CD8-positive, alpha-beta memory T cell (primary cell): Measurements from ENCODE around the gene TNFRSF18. TPM values are rescaled to one million over a fixed set of nuclear protein-coding genes. Genes with fewer than 3 reads are reported as not detected.
"Not testable (repeated sequence)": the region's sequence is repeated elsewhere in the genome, so short reads cannot be mapped to it uniquely, and the experiment has no call there.

Experiments
- CTCF ChIA-PET: fragments of 350-600 bp; sonication (Branson Sonifier 250); formaldehyde crosslinking; loops from one replicate; lab custom pipeline; 2021; ENCODE audit warnings: antibody characterized with exemption; lab: Charles Lee
- POLR2A ChIA-PET: fragments of 350-600 bp; sonication (Branson Sonifier 250); formaldehyde crosslinking; loops from one replicate; lab custom pipeline; 2021; ENCODE audit warnings: antibody characterized with exemption; lab: Charles Lee
- DNase-seq, 5 donors: peaks; one replicate each; pipeline versions ENCODE4 v3.0.0 to v3.0.0-alpha.2; 2020 to 2022; ENCODE audit warnings: mixed read lengths in 1 of 5
- H3K27ac ChIP-seq: one replicate; pipeline ENCODE4 v1.7.0; 2013; ENCODE audit warnings: low read depth, mild to moderate bottlenecking, low read length, moderate library complexity
- H3K27me3 ChIP-seq: 2 replicates; pipeline ENCODE4 v1.7.0; 2013; ENCODE audit warnings: low read length, mild to moderate bottlenecking; ENCODE audit not compliant: insufficient read depth, poor library complexity, severe bottlenecking
- H3K36me3 ChIP-seq: 2 replicates; pipeline ENCODE4 v1.7.0; 2013; ENCODE audit warnings: mild to moderate bottlenecking, low read length, moderate library complexity; ENCODE audit not compliant: insufficient read depth
- H3K4me1 ChIP-seq: 2 replicates; pipeline ENCODE4 v1.7.0; 2013; ENCODE audit warnings: mild to moderate bottlenecking, low read length, moderate library complexity; ENCODE audit not compliant: insufficient read depth
- H3K4me3 ChIP-seq: 2 replicates; pipeline ENCODE4 v1.7.0; 2013; ENCODE audit warnings: mild to moderate bottlenecking, low read length
- H3K9me3 ChIP-seq: 2 replicates; pipeline ENCODE4 v1.7.0; 2013; ENCODE audit warnings: mild to moderate bottlenecking, low read length
- H3K27ac Mint-ChIP-seq, 8 donors: one replicate each; pipeline ENCODE4 v1.8.0; 2020 to 2021; ENCODE audit warnings: mixed read lengths in 8 of 8, mild to moderate bottlenecking in 6 of 8, inconsistent platforms in 3 of 8, moderate library complexity in 3 of 8
- H3K27me3 Mint-ChIP-seq, 2 donors: one replicate each; pipeline ENCODE4 v1.8.0; 2020 to 2021; ENCODE audit warnings: mixed read lengths in 2 of 2, mild to moderate bottlenecking in 1 of 2, moderate library complexity in 1 of 2
- H3K36me3 Mint-ChIP-seq, 3 donors: one replicate each; pipeline ENCODE4 v1.8.0; 2020 to 2021; ENCODE audit warnings: mixed read lengths in 3 of 3, inconsistent platforms in 1 of 3, mild to moderate bottlenecking in 1 of 3
- H3K4me1 Mint-ChIP-seq, 3 donors: one replicate each; pipeline ENCODE4 v1.8.0; 2020 to 2021; ENCODE audit warnings: mixed read lengths in 3 of 3, inconsistent platforms in 1 of 3, mild to moderate bottlenecking in 1 of 3
- H3K4me3 Mint-ChIP-seq, 7 donors: one replicate each; pipeline ENCODE4 v1.8.0; 2020 to 2021; ENCODE audit warnings: mixed read lengths in 7 of 7, mild to moderate bottlenecking in 6 of 7, moderate library complexity in 4 of 7, inconsistent platforms in 2 of 7
- H3K9me3 Mint-ChIP-seq, 5 donors: one replicate each; pipeline ENCODE4 v1.8.0; 2020 to 2022; ENCODE audit warnings: mixed read lengths in 5 of 5, mild to moderate bottlenecking in 3 of 5, moderate library complexity in 2 of 5, inconsistent platforms in 1 of 5
- polyA plus RNA-seq: library from polyadenylated mRNA; unstranded; fragments of 300-500 nt; fragmentation: Illumina TruSeq; gene quantifications from one replicate; pipeline ENCODE4 v1.2.3, GENCODE V29; 2021
- total RNA-seq, 2 experiments: library from RNA; stranded (reverse); gene quantifications; one replicate each; pipeline ENCODE4 v1.2.3, GENCODE V29; 2021

Gene TNFRSF18
- total and polyA plus RNA-seq, 3 experiments from 2014 or later: 2.0 to 97.1 (median 91.0) TPM

- no peak overlapping the region for H3K4me3 Mint-ChIP-seq
- peak in 2 of 5 donors; percentile 0 to 38 for DNase-seq
- Histone ChIP-seq H3K9me3 (peaks cover 4% of the 10 kb centered on the region), H3K27me3 (no peaks in the 10 kb centered on the region), H3K4me1 (peaks cover 7% of the 10 kb centered on the region), H3K4me3 (no peak overlapping the region), H3K36me3 (no peaks in the 10 kb centered on the region), H3K27ac (no peak overlapping the region)
- H3K4me1 Mint-ChIP-seq: peaks cover 0 to 8% (median 0%) of the 10 kb centered on the region in 3 donors
- H3K27me3 Mint-ChIP-seq: peaks cover 0 to 2% of the 10 kb centered on the region in 2 donors
- peak overlapping the region in 1 of 8 donors; percentile 11 for H3K27ac Mint-ChIP-seq
- H3K9me3 Mint-ChIP-seq: peaks cover 4 to 12% (median 7%) of the 10 kb centered on the region in 5 donors
- CTCF ChIA-PET: no interaction called here
- POLR2A ChIA-PET: no interaction called here
- no peaks in the 10 kb centered on the region for H3K36me3 Mint-ChIP-seq
Observed at GRCh38 chr1:1197551-1198422, 8.6 kb downstream of the TNFRSF18 start.

- Histone ChIP-seq H3K9me3 (peaks cover 4% of the 10 kb centered on the region), H3K27me3 (no peaks in the 10 kb centered on the region), H3K36me3 (no peaks in the 10 kb centered on the region), H3K4me3 (no peak overlapping the region), H3K4me1 (peaks cover 7% of the 10 kb centered on the region), H3K27ac (no peak overlapping the region)
- CTCF ChIA-PET: no interaction called here
- DNase-seq: no peak
- POLR2A ChIA-PET: no interaction called here
- Mint-ChIP-seq H3K27me3 (peaks cover 0 to 2% of the 10 kb centered on the region in 2 donors), H3K36me3 (no peaks in the 10 kb centered on the region), H3K4me1 (peaks cover 0 to 8% (median 0%) of the 10 kb centered on the region in 3 donors), H3K27ac (peak overlapping the region in 1 of 8 donors; percentile 90), H3K4me3 (no peak overlapping the region), H3K9me3 (peaks cover 6 to 12% (median 7%) of the 10 kb centered on the region in 5 donors)
Observed at GRCh38 chr1:1197188-1197500, 9.2 kb downstream of the TNFRSF18 start.

- POLR2A ChIA-PET: no interaction called here
- Histone ChIP-seq H3K27me3 (no peaks in the 10 kb centered on the region), H3K9me3 (peaks cover 4% of the 10 kb centered on the region), H3K4me1 (peaks cover 7% of the 10 kb centered on the region), H3K4me3 (no peak overlapping the region), H3K36me3 (no peaks in the 10 kb centered on the region), H3K27ac (no peak overlapping the region)
- peak in 2 of 5 donors; percentile 0 to 43 for DNase-seq
- H3K4me3 Mint-ChIP-seq: no peak overlapping the region
- peaks cover 0 to 5% of the 10 kb centered on the region in 2 donors for H3K27me3 Mint-ChIP-seq
- H3K9me3 Mint-ChIP-seq: peaks cover 7 to 17% (median 10%) of the 10 kb centered on the region in 5 donors
- peaks cover 0 to 2% (median 0%) of the 10 kb centered on the region in 3 donors for H3K36me3 Mint-ChIP-seq
- CTCF ChIA-PET: no interaction called here
- H3K27ac Mint-ChIP-seq: peak overlapping the region in 2 of 8 donors; percentile 11 to 90
- peaks cover 0 to 8% (median 0%) of the 10 kb centered on the region in 3 donors for H3K4me1 Mint-ChIP-seq
Observed at GRCh38 chr1:1196431-1197187, 9.8 kb downstream of the TNFRSF18 start.

DNA sequence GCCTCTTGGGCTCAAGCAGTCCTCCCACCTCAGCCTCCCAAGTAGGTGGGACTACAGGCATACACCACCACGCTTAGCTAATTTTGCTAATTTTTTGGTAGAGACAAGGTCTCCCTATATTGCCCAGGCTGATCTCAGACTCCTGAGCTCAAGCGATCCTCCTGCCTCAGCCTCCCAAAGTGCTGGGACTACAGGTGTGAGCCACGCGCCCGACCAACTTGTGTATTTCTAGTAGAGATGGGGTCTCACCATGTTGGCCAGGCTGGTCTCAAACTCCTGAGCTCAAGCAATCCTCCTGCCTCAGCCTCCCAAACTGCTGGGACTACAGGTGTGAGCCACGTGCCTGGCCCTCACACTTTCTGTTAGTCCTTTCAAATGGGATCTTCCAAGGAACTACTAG, 10.7 kb downstream of the TNFRSF18 start:
- H3K36me3 Mint-ChIP-seq, H3K4me1 ChIP-seq, H3K4me3 Mint-ChIP-seq, H3K4me1 Mint-ChIP-seq, H3K27ac ChIP-seq, H3K4me3 ChIP-seq, H3K27me3 ChIP-seq, CTCF ChIA-PET, POLR2A ChIA-PET, H3K27me3 Mint-ChIP-seq, H3K9me3 ChIP-seq, H3K36me3 ChIP-seq: not testable (repeated sequence)
- H3K27ac Mint-ChIP-seq: peak overlapping the region in 1 of 8 donors; percentile 50
- DNase-seq: peak in 1 of 5 donors; percentile 0
- H3K9me3 Mint-ChIP-seq: peaks cover 7 to 17% (median 10%) of the 10 kb centered on the region in 5 donors

DNA sequence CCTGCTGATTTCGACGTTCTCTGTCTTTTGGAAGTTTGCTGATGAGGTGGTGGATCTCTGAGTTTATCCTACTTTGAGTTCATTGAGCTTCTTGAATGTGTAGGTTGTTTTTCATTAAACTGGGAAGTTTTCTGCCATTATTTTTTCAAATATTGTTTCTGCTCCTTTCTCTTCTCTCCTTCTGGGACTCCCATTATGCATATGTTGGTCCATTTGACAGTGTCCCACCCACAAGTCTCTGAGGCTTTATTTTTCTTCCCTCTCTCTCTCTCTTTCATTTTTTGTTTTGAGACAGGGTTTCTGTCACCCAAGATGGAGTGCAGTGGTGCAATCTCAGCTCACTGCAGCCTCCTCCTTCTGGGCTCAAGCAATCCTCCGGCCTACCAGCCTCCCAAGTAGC, 11.7 kb downstream of the TNFRSF18 start:
- H3K9me3 Mint-ChIP-seq: peaks cover 7 to 17% (median 10%) of the 10 kb centered on the region in 5 donors
- H3K4me3 Mint-ChIP-seq: no peak overlapping the region
- no peaks in the 10 kb centered on the region for H3K36me3 ChIP-seq
- no peak overlapping the region for H3K27ac ChIP-seq
- peak overlapping the region in 2 of 8 donors; percentile 25 to 68 for H3K27ac Mint-ChIP-seq
- no peaks in the 10 kb centered on the region for H3K4me1 ChIP-seq
- peaks cover 0 to 2% (median 0%) of the 10 kb centered on the region in 3 donors for H3K36me3 Mint-ChIP-seq
- no peaks in the 10 kb centered on the region for H3K27me3 ChIP-seq
- peaks cover 0 to 3% (median 0%) of the 10 kb centered on the region in 3 donors for H3K4me1 Mint-ChIP-seq
- DNase-seq: no peak
- ChIA-PET CTCF (interaction anchor here (0.8 kb wide), 1 partner anchor 72 kb away, joined by 3 read pairs; no protein-coding TSS in a partner anchor), POLR2A (no interaction called here)
- H3K27me3 Mint-ChIP-seq: peaks cover 0 to 5% of the 10 kb centered on the region in 2 donors
- H3K9me3 ChIP-seq: peaks cover 4% of the 10 kb centered on the region
- no peak overlapping the region for H3K4me3 ChIP-seq

- Mint-ChIP-seq H3K4me1 (no peaks in the 10 kb centered on the region), H3K36me3 (peaks cover 0 to 2% (median 0%) of the 10 kb centered on the region in 3 donors), H3K9me3 (peaks cover 7 to 17% (median 10%) of the 10 kb centered on the region in 5 donors), H3K4me3 (no peak overlapping the region), H3K27ac (no peak overlapping the region), H3K27me3 (peaks cover 0 to 5% of the 10 kb centered on the region in 2 donors)
- Histone ChIP-seq H3K27ac (no peak overlapping the region), H3K9me3 (peaks cover 4% of the 10 kb centered on the region), H3K27me3 (no peaks in the 10 kb centered on the region), H3K4me3 (no peak overlapping the region), H3K36me3 (no peaks in the 10 kb centered on the region), H3K4me1 (no peaks in the 10 kb centered on the region)
- ChIA-PET POLR2A (no interaction called here), CTCF (no interaction called here)
- DNase-seq: no peak
Observed at GRCh38 chr1:1191734-1192133, 14.7 kb downstream of the TNFRSF18 start.

- POLR2A ChIA-PET: no interaction called here
- peaks cover 0 to 2% (median 0%) of the 10 kb centered on the region in 3 donors for H3K36me3 Mint-ChIP-seq
- no peak for DNase-seq
- no peak overlapping the region for H3K27ac Mint-ChIP-seq
- Histone ChIP-seq H3K9me3 (no peaks in the 10 kb centered on the region), H3K4me1 (no peaks in the 10 kb centered on the region), H3K36me3 (no peaks in the 10 kb centered on the region), H3K27ac (no peak overlapping the region), H3K4me3 (no peak overlapping the region), H3K27me3 (no peaks in the 10 kb centered on the region)
- CTCF ChIA-PET: no interaction called here
- peaks cover 0 to 6% (median 4%) of the 10 kb centered on the region in 5 donors for H3K9me3 Mint-ChIP-seq
- no peak overlapping the region for H3K4me3 Mint-ChIP-seq
- peaks cover 0 to 5% of the 10 kb centered on the region in 2 donors for H3K27me3 Mint-ChIP-seq
- no peaks in the 10 kb centered on the region for H3K4me1 Mint-ChIP-seq
Observed at GRCh38 chr1:1189111-1189510, 17.3 kb downstream of the TNFRSF18 start.

- Histone ChIP-seq H3K4me3 (no peak overlapping the region), H3K9me3 (no peaks in the 10 kb centered on the region), H3K4me1 (no peaks in the 10 kb centered on the region), H3K36me3 (no peaks in the 10 kb centered on the region), H3K27me3 (no peaks in the 10 kb centered on the region), H3K27ac (no peak overlapping the region)
- no peak for DNase-seq
- Mint-ChIP-seq H3K27ac (no peak overlapping the region), H3K4me1 (no peaks in the 10 kb centered on the region), H3K36me3 (peaks cover 0 to 2% (median 0%) of the 10 kb centered on the region in 3 donors), H3K4me3 (no peak overlapping the region), H3K9me3 (peaks cover 0 to 6% (median 4%) of the 10 kb centered on the region in 5 donors), H3K27me3 (peaks cover 0 to 5% of the 10 kb centered on the region in 2 donors)
- ChIA-PET CTCF (no interaction called here), POLR2A (interaction anchor here (0.7 kb wide), 1 partner anchor 180 kb away, joined by 3 read pairs; no protein-coding TSS in a partner anchor)
Observed at GRCh38 chr1:1187938-1188337, 18.5 kb downstream of the TNFRSF18 start.
